ENCODE measurements around the gene ELAVL2. TPM values are rescaled to one million over a fixed set of nuclear protein-coding genes. Genes with fewer than 3 reads are reported as not detected.

The ELAVL2 gene
- total RNA-seq: not detected in 2 replicates

DNA sequence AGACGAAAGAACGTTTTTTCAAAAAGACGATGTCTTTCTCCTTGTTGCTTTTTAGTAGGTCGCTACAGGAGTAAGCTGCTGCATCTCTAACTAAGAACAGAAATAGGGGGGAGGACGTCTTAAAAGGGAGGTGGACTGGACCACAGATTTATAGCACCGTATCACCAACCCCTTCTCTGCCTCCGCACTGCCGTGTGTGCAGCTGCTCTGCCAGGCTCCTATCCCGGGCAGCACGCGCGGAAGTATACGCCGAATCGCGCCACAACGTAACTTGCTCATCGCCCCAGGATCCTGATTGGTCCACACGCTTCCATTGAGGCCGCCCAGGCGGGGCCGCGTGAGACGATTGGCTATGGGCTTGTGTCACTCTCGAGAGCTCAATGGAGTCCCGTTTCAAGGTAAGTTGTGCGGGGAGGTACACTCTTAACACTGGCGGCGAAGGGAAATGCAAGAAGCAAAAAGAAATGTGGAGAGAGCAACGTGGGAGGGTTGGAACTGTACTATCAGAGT, at the start of gene ELAVL2:
Gene ELAVL2, minus strand, starts transcription at position 121 of the 510 bp plus-strand sequence. CDS start 64,006 bp downstream, outside the sequence.
- Mint-ChIP-seq H3K9me3 (peaks cover 3% of the 10 kb centered on the region), H3K27ac (no peak within 1 kb of the TSS), H3K4me3 (no peak within 1 kb of the TSS), H3K27me3 (ENCODE audit: insufficient read depth) (peaks cover 22% of the 10 kb centered on the region), H3K36me3 (ENCODE audit: low read depth) (no peaks in the 10 kb centered on the region), H3K4me1 (ENCODE audit: low read depth) (no peaks in the 10 kb centered on the region)
- intact Hi-C loops (cut with micrococcal nuclease): no loop called here
- no peak for DNase-seq (ENCODE audit: low spot score)

DNA sequence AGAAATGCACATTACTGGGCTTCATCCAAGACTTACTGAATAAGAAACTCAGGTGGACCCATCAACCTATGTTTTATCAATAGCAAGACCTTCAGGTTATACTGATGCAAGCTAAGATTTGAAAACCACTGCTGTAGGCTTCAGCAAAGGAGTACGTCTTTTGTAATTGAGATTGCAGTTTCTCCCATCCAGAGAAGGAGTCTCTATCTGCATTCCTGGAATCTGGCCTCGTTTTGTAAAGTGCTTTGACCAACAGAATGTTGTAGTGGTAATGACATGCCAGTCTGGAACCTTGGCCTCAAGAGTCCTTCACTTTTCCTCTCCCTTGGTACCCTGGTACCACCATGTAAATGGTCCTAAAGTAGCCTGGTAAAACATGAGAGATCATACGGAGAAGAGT, 32.2 kb upstream of the ELAVL2 start:
- Mint-ChIP-seq H3K27ac (no peak overlapping the region), H3K4me1 (ENCODE audit: low read depth) (no peaks in the 10 kb centered on the region), H3K4me3 (no peak overlapping the region), H3K36me3 (ENCODE audit: low read depth) (no peaks in the 10 kb centered on the region), H3K9me3 (peaks cover 10% of the 10 kb centered on the region), H3K27me3 (ENCODE audit: insufficient read depth) (no peaks in the 10 kb centered on the region)
- intact Hi-C loops (cut with micrococcal nuclease): no loop called here
- no peak for DNase-seq (ENCODE audit: low spot score)

DNA sequence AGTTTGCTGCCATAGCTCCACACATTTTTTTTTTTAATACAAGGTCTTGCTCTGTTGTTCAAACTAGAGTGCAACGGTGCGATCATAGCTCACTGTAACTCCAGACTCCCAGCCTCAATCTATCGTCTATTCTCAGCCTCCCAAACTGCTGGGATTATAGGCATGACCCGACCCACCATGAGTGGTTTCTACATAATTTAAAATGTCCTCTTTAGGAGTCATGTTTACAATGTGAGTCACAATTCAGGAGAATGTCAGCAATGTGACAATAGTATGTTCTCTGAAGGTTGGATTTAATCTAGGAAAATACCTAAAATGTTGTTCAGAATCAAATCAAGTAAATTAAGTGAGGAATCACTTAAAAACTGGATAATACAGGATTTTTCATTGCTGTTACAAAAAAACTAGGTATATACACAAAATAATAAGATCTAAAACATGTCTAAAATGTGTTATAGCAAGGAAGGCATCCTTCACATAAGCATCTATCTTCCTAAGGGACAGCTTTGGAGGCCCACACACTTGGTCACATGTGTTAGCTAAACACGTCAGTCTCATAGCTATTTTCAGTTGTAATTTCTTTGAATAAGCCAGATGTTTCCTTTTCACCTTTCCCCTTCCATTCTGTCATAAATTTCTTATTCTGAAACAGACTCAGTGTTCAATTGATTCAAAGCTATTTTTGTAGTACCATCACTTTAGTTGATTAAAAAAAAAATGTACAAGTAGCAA, 30.0 kb upstream of the ELAVL2 start:
- no peaks in the 10 kb centered on the region for H3K36me3 Mint-ChIP-seq (ENCODE audit: low read depth)
- H3K4me1 Mint-ChIP-seq (ENCODE audit: low read depth): no peaks in the 10 kb centered on the region
- intact Hi-C loops (cut with micrococcal nuclease): no loop called here
- peaks cover 4% of the 10 kb centered on the region for H3K27me3 Mint-ChIP-seq (ENCODE audit: insufficient read depth)
- H3K9me3 Mint-ChIP-seq: peaks cover 9% of the 10 kb centered on the region
- DNase-seq (ENCODE audit: low spot score): no peak
- no peak overlapping the region for H3K27ac Mint-ChIP-seq
- no peak overlapping the region for H3K4me3 Mint-ChIP-seq

DNA sequence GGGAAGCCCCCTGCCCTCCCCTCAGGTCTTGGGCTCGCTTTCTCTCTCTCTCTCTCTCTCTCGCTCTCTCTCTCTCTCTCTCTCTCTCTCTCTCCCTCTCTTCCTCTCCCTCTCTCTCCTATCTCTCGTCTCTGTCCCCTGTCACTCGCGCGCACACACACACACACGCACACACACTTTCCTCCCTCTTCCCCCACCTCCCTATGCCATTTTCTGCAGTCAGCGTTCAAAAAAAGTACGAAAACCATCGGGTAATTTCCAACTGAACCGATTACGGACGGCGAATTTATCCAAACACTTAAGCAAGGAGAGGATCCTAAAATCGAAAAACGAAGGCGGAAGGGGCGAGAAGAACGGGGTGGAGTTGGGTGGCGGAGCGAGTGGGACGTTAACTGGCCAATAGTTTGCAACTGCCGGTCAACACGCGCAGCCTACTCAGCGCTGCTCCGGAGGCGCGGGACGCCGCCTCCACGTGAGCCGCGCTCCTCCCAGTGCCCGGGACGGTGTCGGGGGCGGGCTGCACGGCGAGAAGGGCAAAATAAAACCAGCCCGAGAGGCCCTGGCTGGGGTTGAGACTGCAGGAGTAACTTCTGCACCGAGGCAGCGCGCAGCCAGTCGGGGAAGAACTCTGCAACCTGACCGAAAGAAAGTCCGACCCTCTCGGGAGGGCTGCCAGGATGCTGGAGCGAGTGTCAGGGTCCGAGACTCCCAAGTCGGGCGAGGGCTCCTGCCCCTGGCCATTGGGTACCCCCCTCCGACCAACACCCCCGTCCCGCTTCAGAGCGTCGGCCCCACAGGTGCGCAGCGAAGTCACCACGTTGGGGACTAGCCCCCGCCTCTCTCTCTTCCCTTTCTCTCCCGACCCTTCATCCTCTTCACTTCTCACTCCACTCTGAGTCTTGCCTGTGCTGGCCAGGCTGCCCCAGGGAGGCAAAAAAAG, 24.9 kb upstream of the ELAVL2 start:
- Mint-ChIP-seq H3K4me1 (ENCODE audit: low read depth) (no peaks in the 10 kb centered on the region), H3K36me3 (ENCODE audit: low read depth) (no peaks in the 10 kb centered on the region), H3K4me3 (no peak overlapping the region), H3K27ac (no peak overlapping the region), H3K9me3 (no peaks in the 10 kb centered on the region), H3K27me3 (ENCODE audit: insufficient read depth) (peaks cover 12% of the 10 kb centered on the region)
- intact Hi-C loops (cut with micrococcal nuclease): no loop called here
- DNase-seq (ENCODE audit: low spot score): no peak

DNA sequence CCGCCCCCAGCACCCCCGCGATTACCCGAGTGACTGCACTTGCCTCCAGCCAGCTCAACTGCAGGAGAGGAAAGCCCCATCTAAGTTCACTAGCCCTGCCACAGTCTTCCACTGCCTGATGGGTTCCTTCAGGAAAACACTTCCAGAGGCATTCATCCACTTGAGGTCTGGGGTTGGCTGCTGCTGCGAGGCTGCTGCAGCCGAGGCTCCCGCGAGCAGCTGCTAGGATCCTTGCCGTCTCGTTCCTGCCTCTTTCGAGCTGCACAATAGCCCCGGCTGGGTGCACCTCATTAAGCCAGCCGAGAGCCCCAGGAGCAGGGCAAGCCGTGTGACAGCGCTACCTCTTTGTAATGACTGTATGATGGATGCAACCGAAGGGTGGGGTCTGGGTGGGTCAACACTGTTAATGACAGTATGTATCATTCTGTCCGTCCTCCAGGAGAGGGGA, 24.2 kb upstream of the ELAVL2 start:
- no peaks in the 10 kb centered on the region for H3K4me1 Mint-ChIP-seq (ENCODE audit: low read depth)
- H3K27me3 Mint-ChIP-seq (ENCODE audit: insufficient read depth): peaks cover 12% of the 10 kb centered on the region
- no peak for DNase-seq (ENCODE audit: low spot score)
- no peaks in the 10 kb centered on the region for H3K36me3 Mint-ChIP-seq (ENCODE audit: low read depth)
- H3K27ac Mint-ChIP-seq: no peak overlapping the region
- H3K9me3 Mint-ChIP-seq: no peaks in the 10 kb centered on the region
- no peak overlapping the region for H3K4me3 Mint-ChIP-seq
- intact Hi-C loops (cut with micrococcal nuclease): no loop called here

DNA sequence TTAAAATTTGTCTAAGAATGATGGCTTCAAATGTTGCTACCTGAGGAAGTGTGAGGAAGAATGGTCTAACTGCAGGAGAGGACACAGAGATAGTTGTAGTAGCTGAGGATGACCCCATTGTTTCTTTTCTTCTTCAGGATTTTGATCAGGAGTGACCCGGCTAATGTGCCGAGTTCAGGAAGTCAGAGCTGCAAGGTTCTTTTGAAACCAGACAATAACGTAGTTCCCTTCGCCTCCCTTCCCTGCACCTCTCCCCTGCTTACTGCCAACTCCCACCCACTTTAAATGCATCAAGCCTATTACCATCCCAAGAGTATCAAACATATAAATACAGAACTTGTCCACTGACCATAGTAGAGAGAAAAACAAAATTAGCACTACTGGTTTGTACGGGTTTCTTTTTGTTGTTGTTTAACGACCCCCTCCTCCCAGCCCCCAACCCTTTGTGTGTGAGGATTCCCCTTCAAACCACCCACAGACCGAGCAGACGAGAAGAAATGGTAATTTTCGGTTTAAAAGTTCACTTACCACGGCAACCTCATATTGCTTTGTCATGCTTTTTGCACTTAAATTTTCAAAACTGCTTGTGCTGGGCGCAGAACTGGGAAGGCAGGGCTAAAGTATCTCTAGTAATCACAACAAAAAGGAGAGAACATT, 23.5 kb upstream of the ELAVL2 start:
- H3K4me1 Mint-ChIP-seq (ENCODE audit: low read depth): no peaks in the 10 kb centered on the region
- intact Hi-C loops (cut with micrococcal nuclease): no loop called here

DNA sequence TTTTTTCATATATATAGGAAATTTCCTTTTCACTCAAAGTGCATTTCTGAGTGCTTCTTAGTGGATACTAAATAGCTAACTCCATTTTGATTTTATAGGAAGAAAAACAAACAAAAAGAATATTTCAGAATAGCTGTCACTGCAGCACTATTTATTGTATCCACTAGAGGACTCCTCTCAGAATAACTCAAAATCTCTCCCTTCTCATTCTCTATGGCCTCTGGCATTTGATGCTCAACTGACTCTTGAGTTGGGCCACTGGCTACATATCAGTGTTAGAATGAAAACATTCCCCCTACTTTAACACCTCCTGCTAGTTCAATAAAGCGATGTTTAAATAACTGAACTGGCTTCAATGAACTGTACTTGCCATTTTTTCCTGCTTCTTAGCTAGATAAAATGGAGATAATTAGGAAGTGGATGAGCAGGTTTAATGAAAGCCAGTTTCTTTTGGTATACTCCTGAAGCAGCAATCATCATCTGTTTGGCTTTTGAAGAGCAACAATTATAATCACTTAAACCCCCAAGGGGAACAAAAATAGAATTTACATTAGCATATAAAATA, 16.6 kb upstream of the ELAVL2 start:
- DNase-seq (ENCODE audit: low spot score): no peak
- no peak overlapping the region for H3K27ac Mint-ChIP-seq
- intact Hi-C loops (cut with micrococcal nuclease): no loop called here

More for the DNA sequence above, 23.5 kb upstream of the ELAVL2 start:
- no peak overlapping the region for H3K4me3 Mint-ChIP-seq
- H3K27ac Mint-ChIP-seq: no peak overlapping the region
- H3K27me3 Mint-ChIP-seq (ENCODE audit: insufficient read depth): peaks cover 12% of the 10 kb centered on the region
- no peaks in the 10 kb centered on the region for H3K36me3 Mint-ChIP-seq (ENCODE audit: low read depth)
- H3K9me3 Mint-ChIP-seq: no peaks in the 10 kb centered on the region
- no peak for DNase-seq (ENCODE audit: low spot score)

DNA sequence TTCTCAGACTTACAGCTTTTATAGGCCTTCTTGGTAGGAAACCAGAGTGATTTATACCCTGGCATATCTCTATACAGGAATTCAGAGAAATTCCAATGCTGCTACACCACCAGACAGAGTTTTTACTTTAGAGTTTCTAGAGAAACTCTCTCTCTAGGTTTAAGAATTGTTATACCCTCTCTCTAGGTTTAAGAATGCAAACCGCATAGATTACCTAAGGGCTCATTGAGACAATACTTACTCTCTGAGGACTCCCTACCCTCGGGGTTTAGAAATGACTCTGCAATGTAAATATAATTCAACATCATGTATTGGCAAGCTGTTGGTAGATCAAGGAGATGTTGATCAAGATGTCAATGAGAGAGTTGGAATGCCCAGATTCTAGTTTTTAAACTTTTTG, 15.3 kb upstream of the ELAVL2 start:
- H3K9me3 Mint-ChIP-seq: no peaks in the 10 kb centered on the region
- H3K27me3 Mint-ChIP-seq (ENCODE audit: insufficient read depth): no peaks in the 10 kb centered on the region
- no peak overlapping the region for H3K27ac Mint-ChIP-seq
- no peak for DNase-seq (ENCODE audit: low spot score)
- H3K4me3 Mint-ChIP-seq: no peak overlapping the region
- intact Hi-C loops (cut with micrococcal nuclease): no loop called here
- H3K4me1 Mint-ChIP-seq (ENCODE audit: low read depth): no peaks in the 10 kb centered on the region
- H3K36me3 Mint-ChIP-seq (ENCODE audit: low read depth): no peaks in the 10 kb centered on the region

More for the DNA sequence above, 16.6 kb upstream of the ELAVL2 start:
- Mint-ChIP-seq H3K4me3 (no peak overlapping the region), H3K9me3 (no peaks in the 10 kb centered on the region), H3K36me3 (ENCODE audit: low read depth) (no peaks in the 10 kb centered on the region), H3K4me1 (ENCODE audit: low read depth) (no peaks in the 10 kb centered on the region), H3K27me3 (ENCODE audit: insufficient read depth) (no peaks in the 10 kb centered on the region)

DNA sequence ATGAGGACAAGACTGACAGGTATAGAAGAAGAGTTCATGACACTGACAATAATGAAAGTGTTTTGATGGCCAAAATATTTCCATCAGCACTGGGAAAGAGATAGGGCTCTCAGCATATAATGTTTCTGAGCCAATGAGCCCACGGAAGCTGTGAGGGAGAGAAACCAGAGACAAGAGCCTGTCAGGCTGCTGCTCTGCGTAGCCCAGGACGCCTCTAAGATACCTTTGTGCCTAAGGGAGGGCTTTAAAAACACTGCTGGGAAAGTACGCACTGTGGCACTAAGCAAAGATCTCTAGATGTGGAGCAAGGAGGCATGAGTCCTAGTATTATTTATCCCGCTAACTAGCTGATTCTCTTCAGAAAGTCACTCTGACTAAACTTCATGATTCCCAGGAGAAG, 11.0 kb upstream of the ELAVL2 start:
- DNase-seq (ENCODE audit: low spot score): no peak
- intact Hi-C loops (cut with micrococcal nuclease): no loop called here
- no peaks in the 10 kb centered on the region for H3K36me3 Mint-ChIP-seq (ENCODE audit: low read depth)

DNA sequence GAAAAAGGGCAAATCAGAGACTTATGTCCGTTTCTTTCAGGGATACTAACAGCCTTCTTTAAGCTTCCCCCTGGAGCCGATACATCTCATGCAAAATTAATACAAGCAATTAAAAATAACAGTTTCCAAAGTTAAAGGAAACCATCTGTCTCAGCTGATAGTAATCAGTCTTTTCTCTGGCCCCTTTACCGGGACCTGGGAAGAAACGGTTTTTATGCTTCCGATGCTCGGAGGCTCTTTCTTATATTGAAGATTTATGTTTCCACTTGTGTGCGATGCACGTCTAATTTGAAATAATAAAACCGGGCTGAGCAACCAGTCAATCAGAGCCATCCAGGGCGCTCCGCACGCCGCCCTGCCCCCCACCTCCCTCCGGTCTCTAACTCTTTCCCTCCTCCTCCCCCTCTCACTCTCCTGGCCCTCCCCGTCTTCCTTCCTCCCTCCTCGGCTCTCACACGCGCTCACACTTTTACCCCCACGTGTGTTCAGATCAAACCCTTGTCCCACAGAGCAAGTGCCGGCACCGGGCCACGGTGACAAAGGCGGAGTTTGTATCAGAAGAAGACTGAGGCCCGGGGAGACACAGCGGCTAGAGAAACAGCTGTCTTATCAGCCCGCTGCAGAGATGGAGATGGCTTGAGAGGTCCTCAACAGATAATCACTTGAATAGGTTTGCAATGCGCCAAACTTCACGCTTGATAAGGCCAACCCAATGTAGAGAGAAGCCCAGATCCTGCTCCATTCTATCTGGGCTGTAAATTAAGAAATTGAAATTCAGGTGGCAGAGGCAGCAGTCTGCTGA, 5.1 kb upstream of the ELAVL2 start:
- Mint-ChIP-seq H3K27me3 (ENCODE audit: insufficient read depth) (peaks cover 8% of the 10 kb centered on the region), H3K27ac (no peak overlapping the region), H3K4me1 (ENCODE audit: low read depth) (no peaks in the 10 kb centered on the region), H3K4me3 (no peak overlapping the region), H3K36me3 (ENCODE audit: low read depth) (no peaks in the 10 kb centered on the region), H3K9me3 (peaks cover 3% of the 10 kb centered on the region)
- no peak for DNase-seq (ENCODE audit: low spot score)
- intact Hi-C loops (cut with micrococcal nuclease): no loop called here

More for the DNA sequence above, 11.0 kb upstream of the ELAVL2 start:
- Mint-ChIP-seq H3K4me1 (ENCODE audit: low read depth) (no peaks in the 10 kb centered on the region), H3K27ac (no peak overlapping the region), H3K4me3 (no peak overlapping the region), H3K9me3 (no peaks in the 10 kb centered on the region), H3K27me3 (ENCODE audit: insufficient read depth) (peaks cover under 1% of the 10 kb centered on the region)

DNA sequence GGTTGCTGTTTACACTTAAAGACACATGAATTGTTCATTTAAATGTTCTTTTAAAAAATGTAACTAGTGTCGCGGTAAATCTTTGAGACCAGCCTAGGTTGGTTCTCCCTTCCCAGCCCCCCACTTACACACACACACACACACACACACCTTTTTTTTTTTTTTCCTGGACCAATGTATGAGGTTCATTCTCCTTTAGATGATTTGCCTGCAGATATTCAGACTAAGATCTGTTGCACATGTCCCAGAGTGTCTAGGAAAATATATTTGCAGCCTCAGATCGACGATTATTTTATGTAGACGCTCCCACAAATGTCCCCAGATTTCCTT, 4.4 kb upstream of the ELAVL2 start:
- intact Hi-C loops (cut with micrococcal nuclease): no loop called here
- Mint-ChIP-seq H3K36me3 (ENCODE audit: low read depth) (no peaks in the 10 kb centered on the region), H3K4me1 (ENCODE audit: low read depth) (no peaks in the 10 kb centered on the region), H3K27me3 (ENCODE audit: insufficient read depth) (peaks cover 8% of the 10 kb centered on the region), H3K27ac (no peak overlapping the region), H3K4me3 (no peak overlapping the region), H3K9me3 (peaks cover 3% of the 10 kb centered on the region)
- no peak for DNase-seq (ENCODE audit: low spot score)

Data from activated T-helper 1 cell treated with anti-CD3 and anti-CD28 coated beads, Interleukin-12 subunit alpha, Interleukin-12 subunit beta, Interleukin-2, Interleukin-4 antibody, amounts not matched to agents 30 ng/mL and 10 ng/mL and 1 ng/mL, durations not matched to agents 14 hours and 24 hours and 36 hours (primary cell).